22Rv1 (cell line): Measurements from ENCODE around the gene PPP1R1A.

Experiments used
- H3K27ac ChIP-seq: fragments of 450-650 bp; 2 replicates; pipeline ENCODE4 v1.5.1; 2017
- CTCF ChIP-seq: fragments of 450-650 bp; IDR thresholded peaks from 2 replicates; pipeline ENCODE4 v1.5.1; 2017; ENCODE audit warnings: mild to moderate bottlenecking
- ZFX ChIP-seq: fragments of 450-650 bp; IDR thresholded peaks from 2 replicates; pipeline ENCODE4 v1.6.1; 2017; ENCODE audit warnings: antibody characterized with exemption, borderline replicate concordance

Gene PPP1R1A

GRCh38 chr12:54555670-54556257, 32.7 kb downstream of the PPP1R1A start:
- no peak overlapping the region for H3K27ac ChIP-seq
- no peak for TF ChIP-seq ZFX

- TF ChIP-seq ZFX = no peak
- no peak overlapping the region for H3K27ac ChIP-seq
Observed at GRCh38 chr12:54549774-54550451, 38.5 kb downstream of the PPP1R1A start.

GRCh38 chr12:54546511-54546910, 41.9 kb downstream of the PPP1R1A start:
- H3K27ac ChIP-seq = no peak overlapping the region
- no peak for TF ChIP-seq ZFX
- TF ChIP-seq CTCF = no peak

GRCh38 chr12:54544743-54545142, 43.7 kb downstream of the PPP1R1A start:
- TF ChIP-seq CTCF = no peak
- TF ChIP-seq ZFX = no peak
- H3K27ac ChIP-seq = no peak overlapping the region

- no peak for TF ChIP-seq ZFX
- no peak for TF ChIP-seq CTCF
- H3K27ac ChIP-seq = no peak overlapping the region
Observed at GRCh38 chr12:54543526-54543925, 44.9 kb downstream of the PPP1R1A start.

GRCh38 chr12:54541751-54542290, 46.6 kb downstream of the PPP1R1A start:
- no peak for TF ChIP-seq ZFX
- no peak for TF ChIP-seq CTCF
- H3K27ac ChIP-seq = no peak overlapping the region

- H3K27ac ChIP-seq = no peak overlapping the region
- no peak for TF ChIP-seq CTCF
- TF ChIP-seq ZFX = no peak
Observed at GRCh38 chr12:54538136-54538700, 50.2 kb downstream of the PPP1R1A start.

- H3K27ac ChIP-seq = no peak overlapping the region
- no peak for TF ChIP-seq ZFX
- no peak for TF ChIP-seq CTCF
Observed at GRCh38 chr12:54535474-54535873, 53.0 kb downstream of the PPP1R1A start.
